Upper lobe of right lung (tissue), 1 donor: ENCODE data around the gene THSD4. TPM values are rescaled to one million over a fixed set of nuclear protein-coding genes. Genes with fewer than 3 reads are reported as not detected.

Experiments used
- ATAC-seq: fragments of 200-7000 bp; cut with Tn5 transposase; one replicate; pipeline ENCODE4 v1.9.1; 2020; ENCODE audit warnings: mild to moderate bottlenecking, moderate library complexity
- DNase-seq: peaks from one replicate; pipeline ENCODE4 v3.0.0-alpha.2; 2020
- H3K27ac ChIP-seq: fragments of 200-600 bp; one replicate; pipeline ENCODE4 v1.8.0; 2022
- H3K27me3 ChIP-seq: fragments of 200-600 bp; one replicate; pipeline ENCODE4 v1.8.0; 2022; ENCODE audit warnings: mild to moderate bottlenecking
- H3K36me3 ChIP-seq: fragments of 200-600 bp; one replicate; pipeline ENCODE4 v1.8.0; 2022
- H3K4me1 ChIP-seq: fragments of 200-600 bp; one replicate; pipeline ENCODE4 v1.8.0; 2022
- H3K4me3 ChIP-seq: fragments of 200-600 bp; one replicate; pipeline ENCODE4 v1.8.0; 2022; ENCODE audit warnings: mild to moderate bottlenecking
- H3K9me3 ChIP-seq: fragments of 200-600 bp; one replicate; pipeline ENCODE4 v1.8.0; 2022
- CTCF ChIP-seq: fragments of 200-600 bp; IDR thresholded peaks from one replicate; pipeline ENCODE4 v1.8.0; 2022; ENCODE audit warnings: antibody characterized with exemption
- intact Hi-C: fragments of 100-400 bp; cut with DNase I; formaldehyde crosslinking; loops from one replicate; pipeline ENCODE4 v1.11.0; 2022
- total RNA-seq: library from RNA; stranded (reverse); fragmentation: NEBNext Ultra II Directional; extraction: Animal tissue kit (Norgen Biotek cat#: 25700); gene quantifications from one replicate; pipeline ENCODE4 v1.2.1, GENCODE V29; 2021
- donor health status: DM: no; HTN: yes; CAD: no; lungs with severe emphysema.

THSD4 gene
- total RNA-seq, 1 donor from 2014 or later = 25.6 TPM

GRCh38 chr15:71698742-71699141, 583.5 kb downstream of the THSD4 start:
- no peak for DNase-seq
- H3K27me3 ChIP-seq = no peaks in the 10 kb centered on the region
- no peak for ATAC-seq
- no peaks in the 10 kb centered on the region for H3K9me3 ChIP-seq
- no peaks in the 10 kb centered on the region for H3K36me3 ChIP-seq
- H3K4me3 ChIP-seq = no peak overlapping the region
- no peak overlapping the region for H3K27ac ChIP-seq
- H3K4me1 ChIP-seq = no peaks in the 10 kb centered on the region
- TF ChIP-seq CTCF = no peak
- intact Hi-C loops = no loop called here

GRCh38 chr15:71699977-71700376, 584.7 kb downstream of the THSD4 start:
- no peaks in the 10 kb centered on the region for H3K9me3 ChIP-seq
- H3K4me3 ChIP-seq = no peak overlapping the region
- intact Hi-C loops = no loop called here
- H3K27me3 ChIP-seq = no peaks in the 10 kb centered on the region
- H3K27ac ChIP-seq = no peak overlapping the region
- TF ChIP-seq CTCF = no peak
- ATAC-seq (no peak), DNase-seq (no peak)
- no peaks in the 10 kb centered on the region for H3K36me3 ChIP-seq
- no peaks in the 10 kb centered on the region for H3K4me1 ChIP-seq

DNA sequence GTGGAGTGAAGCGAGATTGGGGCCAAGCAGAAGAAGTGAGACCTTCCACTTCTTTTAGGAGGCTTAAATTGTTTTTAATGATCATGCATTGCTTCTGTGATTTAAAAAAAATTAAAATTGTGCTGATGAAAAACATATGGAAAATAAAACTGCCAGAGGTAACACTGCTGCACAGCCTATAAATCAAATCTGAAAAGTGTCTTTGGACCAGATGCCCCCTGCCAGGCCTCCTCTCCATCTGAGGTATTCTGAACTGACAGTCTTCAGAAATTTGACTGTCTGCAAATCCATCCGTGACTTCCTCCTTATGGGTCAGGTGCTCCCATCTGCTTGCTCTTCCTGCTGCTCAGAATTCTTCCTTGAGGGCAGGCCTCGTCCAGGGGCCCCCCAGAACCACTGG, 586.5 kb downstream of the THSD4 start:
- Histone ChIP-seq H3K27me3 (no peaks in the 10 kb centered on the region), H3K27ac (no peak overlapping the region), H3K4me1 (no peaks in the 10 kb centered on the region), H3K4me3 (no peak overlapping the region), H3K9me3 (no peaks in the 10 kb centered on the region), H3K36me3 (no peaks in the 10 kb centered on the region)
- no peak for TF ChIP-seq CTCF
- ATAC-seq (no peak), DNase-seq (no peak)
- intact Hi-C loops = no loop called here

DNA sequence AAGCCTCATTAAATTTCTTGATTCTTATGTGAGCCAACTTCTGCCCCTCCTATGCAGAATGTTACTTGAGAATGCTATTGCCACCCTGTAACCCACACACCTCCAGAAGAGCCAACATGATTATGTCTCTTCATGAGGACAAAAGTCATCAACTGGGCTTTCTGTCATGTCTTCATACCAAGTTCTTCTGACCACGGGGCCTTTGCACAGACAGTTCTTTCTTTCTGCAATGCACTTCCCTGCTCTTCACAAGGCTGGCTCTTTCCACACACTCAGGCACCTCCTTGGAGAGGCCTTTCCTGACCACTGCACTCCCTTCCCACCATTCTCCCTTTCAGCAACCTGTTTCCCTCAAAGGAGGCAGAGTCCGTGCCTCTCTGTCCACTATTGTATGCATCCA, 587.2 kb downstream of the THSD4 start:
- DNase-seq = no peak
- Histone ChIP-seq H3K4me1 (peaks cover 3% of the 10 kb centered on the region), H3K9me3 (no peaks in the 10 kb centered on the region), H3K4me3 (no peak overlapping the region), H3K36me3 (no peaks in the 10 kb centered on the region), H3K27me3 (no peaks in the 10 kb centered on the region), H3K27ac (no peak overlapping the region)
- no peak for ATAC-seq
- TF ChIP-seq CTCF = no peak
- intact Hi-C loops = no loop called here

GRCh38 chr15:71705151-71705550, 589.9 kb downstream of the THSD4 start:
- intact Hi-C loops = no loop called here
- DNase-seq (no peak), ATAC-seq (no peak)
- H3K27ac ChIP-seq = no peak overlapping the region
- H3K36me3 ChIP-seq = no peaks in the 10 kb centered on the region
- peaks cover 5% of the 10 kb centered on the region for H3K4me1 ChIP-seq
- H3K9me3 ChIP-seq = no peaks in the 10 kb centered on the region
- H3K27me3 ChIP-seq = no peaks in the 10 kb centered on the region
- TF ChIP-seq CTCF = no peak
- H3K4me3 ChIP-seq = no peak overlapping the region
